HCT116 (cell line): ENCODE data around the gene CENPS.

Source experiments
- ATF3 ChIP-seq: IDR thresholded peaks from 2 replicates; pipeline ENCODE4 v1.6.1; 2012
- CBX3 ChIP-seq: IDR thresholded peaks from 2 replicates; pipeline ENCODE4 v1.6.1; 2012; ENCODE audit warnings: low read depth
- CEBPB ChIP-seq: IDR thresholded peaks from 2 replicates; pipeline ENCODE4 v1.6.1; 2012; ENCODE audit warnings: low read depth
- CTCF ChIP-seq, 3 experiments: fragments of 200-600 bp in 1 of 3; sonication (generic) in 1 of 3; IDR thresholded peaks in 2 of 3; conservative IDR thresholded peaks in 1 of 3; 2 replicates each; pipeline ENCODE4 v1.5.1; 2012 to 2017; ENCODE audit warnings: low read depth in 2 of 3, low read length in 2 of 3, antibody characterized with exemption in 1 of 3, borderline replicate concordance in 1 of 3, control low read depth in 1 of 3, mild to moderate bottlenecking in 1 of 3, mixed read lengths in 1 of 3, mixed run types in 1 of 3, moderate library complexity in 1 of 3; ENCODE audit not compliant: insufficient read depth in 1 of 3
- EZH2 ChIP-seq: fragments of 200-600 bp; sonication (generic); IDR thresholded peaks from 2 replicates; pipeline ENCODE4 v1.6.1; 2017; ENCODE audit warnings: antibody characterized with exemption, mixed run types
- EZH2phosphoT487 ChIP-seq: fragments of 200-600 bp; IDR thresholded peaks from 2 replicates; pipeline ENCODE4 v1.6.1; 2018; ENCODE audit warnings: antibody characterized with exemption, borderline replicate concordance
- JUND ChIP-seq: IDR thresholded peaks from 2 replicates; pipeline ENCODE4 v1.6.1; 2012
- POLR2A ChIP-seq: IDR thresholded peaks from 2 replicates; pipeline ENCODE4 v1.7.0; 2011; ENCODE audit warnings: borderline replicate concordance; ENCODE audit not compliant: insufficient read depth, insufficient read length; ENCODE audit errors: extremely low read depth
- POLR2AphosphoS5 ChIP-seq: IDR thresholded peaks from 2 replicates; pipeline ENCODE4 v1.6.1; 2011; ENCODE audit warnings: mild to moderate bottlenecking, low read depth, low read length, moderate library complexity
- RAD21 ChIP-seq: IDR thresholded peaks from 2 replicates; pipeline ENCODE4 v1.6.1; 2012; ENCODE audit warnings: low read depth, mild to moderate bottlenecking
- REST ChIP-seq: IDR thresholded peaks from 2 replicates; pipeline ENCODE4 v1.6.1; 2012; ENCODE audit warnings: low read depth
- SIN3A ChIP-seq: IDR thresholded peaks from 2 replicates; pipeline ENCODE4 v1.6.1; 2012; ENCODE audit warnings: low read depth
- ZBTB33 ChIP-seq: IDR thresholded peaks from 2 replicates; pipeline ENCODE4 v1.6.1; 2011; ENCODE audit warnings: mild to moderate bottlenecking, low read length, moderate library complexity; ENCODE audit not compliant: insufficient replicate concordance; ENCODE audit errors: extremely low read depth

GRCh38 chr1:10396870-10397269 is 33.4 kb upstream of the CENPS start:
- TF ChIP-seq EZH2: no peak
- no peak for TF ChIP-seq CTCF (IDR thresholded peaks at IDR 0.05 in 2 of 3, conservative IDR thresholded peaks at IDR 0.05 in 1 of 3; ENCODE audit: borderline replicate concordance in 1 of 3, insufficient read depth in 1 of 3, low read depth in 2 of 3, low read length in 2 of 3)
- no peak for TF ChIP-seq JUND
- TF ChIP-seq POLR2AphosphoS5: no peak
- TF ChIP-seq CBX3: no peak
- TF ChIP-seq ZBTB33: no peak
- TF ChIP-seq RAD21: no peak
- TF ChIP-seq REST: no peak
- no peak for TF ChIP-seq POLR2A
- no peak for TF ChIP-seq ATF3
- TF ChIP-seq CEBPB: no peak
- no peak for TF ChIP-seq EZH2phosphoT487
- TF ChIP-seq SIN3A: no peak
